WTC11 (cell line): ENCODE measurements around the gene C12orf56. TPM values are rescaled to one million over a fixed set of nuclear protein-coding genes. Genes with fewer than 3 reads are reported as not detected.
A peak's percentile ranks its signal among the peaks of the same experiment; 100 is the strongest.

Experiments
- ATAC-seq: fragments of 200-7000 bp; cut with Tn5 transposase; 2 replicates; pipeline ENCODE4 v1.10.0; 2021; ENCODE audit warnings: mild to moderate bottlenecking, moderate library complexity
- CTCF ChIA-PET: fragments of 300-600 bp; sonication (Branson Sonifier 250); formaldehyde crosslinking; loops from one replicate; lab custom pipeline; 2021; ENCODE audit warnings: antibody characterized with exemption; lab: Charles Lee
- POLR2A ChIA-PET: fragments of 350-600 bp; sonication (Branson Sonifier 250); formaldehyde crosslinking; loops from one replicate; lab custom pipeline; 2021; ENCODE audit warnings: antibody characterized with exemption; lab: Charles Lee
- DNase-seq: peaks from one replicate; pipeline ENCODE4 v3.0.0; 2021; ENCODE audit warnings: low spot score
- H3K27ac Mint-ChIP-seq: 2 replicates; pipeline ENCODE4 v1.8.0; 2021; ENCODE audit warnings: mixed read lengths
- H3K27me3 Mint-ChIP-seq: 2 replicates; pipeline ENCODE4 v1.8.0; 2021; ENCODE audit warnings: low read depth, mild to moderate bottlenecking, moderate library complexity, mixed read lengths
- H3K36me3 Mint-ChIP-seq: 2 replicates; pipeline ENCODE4 v1.8.0; 2021; ENCODE audit warnings: mixed read lengths
- H3K4me1 Mint-ChIP-seq: 2 replicates; pipeline ENCODE4 v1.8.0; 2022; ENCODE audit warnings: mixed read lengths
- H3K4me3 Mint-ChIP-seq: 2 replicates; pipeline ENCODE4 v1.8.0; 2021; ENCODE audit warnings: mild to moderate bottlenecking, moderate library complexity, mixed read lengths
- H3K9me3 Mint-ChIP-seq: 2 replicates; pipeline ENCODE4 v1.8.0; 2021; ENCODE audit warnings: mixed read lengths
- ARID4B ChIP-seq: sonication (generic); formaldehyde crosslinking; IDR thresholded peaks from 2 replicates; pipeline ENCODE4 v1.8.0; 2023; ENCODE audit warnings: missing genetic modification reagents, mild to moderate bottlenecking, borderline replicate concordance
- ATF3 ChIP-seq: sonication (generic); formaldehyde crosslinking; conservative IDR thresholded peaks from 2 replicates; pipeline ENCODE4 v1.8.1; 2022; ENCODE audit warnings: mild to moderate bottlenecking, missing genetic modification reagents
- GABPB1 ChIP-seq: sonication (generic); formaldehyde crosslinking; IDR thresholded peaks from 2 replicates; pipeline ENCODE4 v1.8.1; 2023; ENCODE audit warnings: mild to moderate bottlenecking, missing genetic modification reagents
- MYBL2 ChIP-seq: sonication (generic); formaldehyde crosslinking; IDR thresholded peaks from 2 replicates; pipeline ENCODE4 v1.8.1; 2023; ENCODE audit warnings: mild to moderate bottlenecking, moderate library complexity, missing genetic modification reagents
- NFE2L1 ChIP-seq: sonication (generic); formaldehyde crosslinking; IDR thresholded peaks from 2 replicates; pipeline ENCODE4 v1.8.1; 2023; ENCODE audit warnings: missing genetic modification reagents
- NR2C2 ChIP-seq: sonication (generic); formaldehyde crosslinking; IDR thresholded peaks from 2 replicates; pipeline ENCODE4 v1.8.0; 2022; ENCODE audit warnings: mild to moderate bottlenecking, missing genetic modification reagents
- TEAD1 ChIP-seq: sonication (generic); formaldehyde crosslinking; IDR thresholded peaks from 2 replicates; pipeline ENCODE4 v1.8.0; 2022; ENCODE audit warnings: mild to moderate bottlenecking, missing genetic modification reagents
- ZNF219 ChIP-seq: sonication (generic); formaldehyde crosslinking; IDR thresholded peaks from 2 replicates; pipeline ENCODE4 v1.8.0; 2023; ENCODE audit warnings: missing genetic modification reagents, mild to moderate bottlenecking, borderline replicate concordance
- total RNA-seq: library from RNA; stranded (reverse); gene quantifications from 3 replicates; pipeline ENCODE4 v1.2.3, GENCODE V29; 2021
- TF ChIP-seq, protein P1 (sequence below): sonication (generic); formaldehyde crosslinking; IDR thresholded peaks from 2 replicates; pipeline ENCODE4 v1.8.0; 2022; ENCODE audit warnings: mild to moderate bottlenecking, missing genetic modification reagents
- TF ChIP-seq, protein P2 (sequence below): sonication (generic); formaldehyde crosslinking; IDR thresholded peaks from 2 replicates; pipeline ENCODE4 v1.8.0; 2022; ENCODE audit warnings: mild to moderate bottlenecking, missing genetic modification reagents
- TF ChIP-seq, protein P3 (sequence below): sonication (generic); formaldehyde crosslinking; IDR thresholded peaks from 2 replicates; pipeline ENCODE4 v1.8.1; 2022; ENCODE audit warnings: mild to moderate bottlenecking, moderate library complexity, missing genetic modification reagents
- TF ChIP-seq, protein P4 (sequence below): sonication (generic); formaldehyde crosslinking; IDR thresholded peaks from 2 replicates; pipeline ENCODE4 v1.8.1; 2023; ENCODE audit warnings: mild to moderate bottlenecking, missing genetic modification reagents, borderline replicate concordance
- TF ChIP-seq, protein P5 (sequence below): sonication (generic); formaldehyde crosslinking; IDR thresholded peaks from 2 replicates; pipeline ENCODE4 v1.8.0; 2023; ENCODE audit warnings: mild to moderate bottlenecking, missing genetic modification reagents

The C12orf56 gene
- total RNA-seq, 1 experiment from 2014 or later = 2.5 TPM

GRCh38 chr12:64221651-64222008, 168.9 kb downstream of the C12orf56 start (continued):
- TF ChIP-seq, protein P1, sequence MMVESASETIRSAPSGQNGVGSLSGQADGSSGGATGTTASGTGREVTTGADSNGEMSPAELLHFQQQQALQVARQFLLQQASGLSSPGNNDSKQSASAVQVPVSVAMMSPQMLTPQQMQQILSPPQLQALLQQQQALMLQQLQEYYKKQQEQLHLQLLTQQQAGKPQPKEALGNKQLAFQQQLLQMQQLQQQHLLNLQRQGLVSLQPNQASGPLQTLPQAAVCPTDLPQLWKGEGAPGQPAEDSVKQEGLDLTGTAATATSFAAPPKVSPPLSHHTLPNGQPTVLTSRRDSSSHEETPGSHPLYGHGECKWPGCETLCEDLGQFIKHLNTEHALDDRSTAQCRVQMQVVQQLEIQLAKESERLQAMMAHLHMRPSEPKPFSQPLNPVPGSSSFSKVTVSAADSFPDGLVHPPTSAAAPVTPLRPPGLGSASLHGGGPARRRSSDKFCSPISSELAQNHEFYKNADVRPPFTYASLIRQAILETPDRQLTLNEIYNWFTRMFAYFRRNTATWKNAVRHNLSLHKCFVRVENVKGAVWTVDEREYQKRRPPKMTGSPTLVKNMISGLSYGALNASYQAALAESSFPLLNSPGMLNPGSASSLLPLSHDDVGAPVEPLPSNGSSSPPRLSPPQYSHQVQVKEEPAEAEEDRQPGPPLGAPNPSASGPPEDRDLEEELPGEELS (CRISPR knock-in tag) = no peak
- TF ChIP-seq, protein P2, sequence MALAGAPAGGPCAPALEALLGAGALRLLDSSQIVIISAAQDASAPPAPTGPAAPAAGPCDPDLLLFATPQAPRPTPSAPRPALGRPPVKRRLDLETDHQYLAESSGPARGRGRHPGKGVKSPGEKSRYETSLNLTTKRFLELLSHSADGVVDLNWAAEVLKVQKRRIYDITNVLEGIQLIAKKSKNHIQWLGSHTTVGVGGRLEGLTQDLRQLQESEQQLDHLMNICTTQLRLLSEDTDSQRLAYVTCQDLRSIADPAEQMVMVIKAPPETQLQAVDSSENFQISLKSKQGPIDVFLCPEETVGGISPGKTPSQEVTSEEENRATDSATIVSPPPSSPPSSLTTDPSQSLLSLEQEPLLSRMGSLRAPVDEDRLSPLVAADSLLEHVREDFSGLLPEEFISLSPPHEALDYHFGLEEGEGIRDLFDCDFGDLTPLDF = no peak
- no peak for TF ChIP-seq ARID4B (CRISPR knock-in tag)
- TF ChIP-seq NR2C2 = no peak

GRCh38 chr12:64220046-64220445, 170.5 kb downstream of the C12orf56 start:
- ChIA-PET POLR2A (no interaction called here), CTCF (interaction anchor here (0.5 to 1.1 kb wide), 2 partner anchors 37 to 152 kb away, joined by 4 to 6 read pairs; no protein-coding TSS in a partner anchor)
- peak overlapping the region; percentile 28; the same call in 1 of the 2 replicates for H3K27ac Mint-ChIP-seq
- no peaks in the 10 kb centered on the region for H3K9me3 Mint-ChIP-seq
- no peak for TF ChIP-seq TEAD1 (CRISPR knock-in tag)
- TF ChIP-seq, protein P2 = no peak
- no peak for TF ChIP-seq ATF3 (CRISPR knock-in tag)
- H3K36me3 Mint-ChIP-seq = no peaks in the 10 kb centered on the region
- peak overlapping the region; percentile 41 for H3K4me3 Mint-ChIP-seq
- ATAC-seq = no peak
- DNase-seq = no peak
- peaks cover 34% of the 10 kb centered on the region for H3K4me1 Mint-ChIP-seq
- no peaks in the 10 kb centered on the region for H3K27me3 Mint-ChIP-seq

- ChIA-PET CTCF (interaction anchor here (1.0 to 1.2 kb wide), 2 partner anchors 38 to 376 kb away, joined by 3 read pairs; no protein-coding TSS in a partner anchor), POLR2A (interaction anchor here (1.0 kb wide), 1 partner anchor 185 kb away, joined by 4 read pairs; the partner anchor contains the start of gene XPOT)
- DNase-seq = no peak
- Mint-ChIP-seq H3K9me3 (no peaks in the 10 kb centered on the region), H3K27ac (peak overlapping the region; percentile 91), H3K4me1 (peaks cover 34% of the 10 kb centered on the region), H3K36me3 (no peaks in the 10 kb centered on the region), H3K27me3 (no peaks in the 10 kb centered on the region), H3K4me3 (peak overlapping the region; percentile 26)
- no peak for ATAC-seq
- TF ChIP-seq, protein P3, sequence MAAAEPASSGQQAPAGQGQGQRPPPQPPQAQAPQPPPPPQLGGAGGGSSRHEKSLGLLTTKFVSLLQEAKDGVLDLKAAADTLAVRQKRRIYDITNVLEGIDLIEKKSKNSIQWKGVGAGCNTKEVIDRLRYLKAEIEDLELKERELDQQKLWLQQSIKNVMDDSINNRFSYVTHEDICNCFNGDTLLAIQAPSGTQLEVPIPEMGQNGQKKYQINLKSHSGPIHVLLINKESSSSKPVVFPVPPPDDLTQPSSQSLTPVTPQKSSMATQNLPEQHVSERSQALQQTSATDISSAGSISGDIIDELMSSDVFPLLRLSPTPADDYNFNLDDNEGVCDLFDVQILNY (CRISPR knock-in tag) = no peak
- TF ChIP-seq MYBL2 (CRISPR knock-in tag) = no peak
- TF ChIP-seq, protein P4, sequence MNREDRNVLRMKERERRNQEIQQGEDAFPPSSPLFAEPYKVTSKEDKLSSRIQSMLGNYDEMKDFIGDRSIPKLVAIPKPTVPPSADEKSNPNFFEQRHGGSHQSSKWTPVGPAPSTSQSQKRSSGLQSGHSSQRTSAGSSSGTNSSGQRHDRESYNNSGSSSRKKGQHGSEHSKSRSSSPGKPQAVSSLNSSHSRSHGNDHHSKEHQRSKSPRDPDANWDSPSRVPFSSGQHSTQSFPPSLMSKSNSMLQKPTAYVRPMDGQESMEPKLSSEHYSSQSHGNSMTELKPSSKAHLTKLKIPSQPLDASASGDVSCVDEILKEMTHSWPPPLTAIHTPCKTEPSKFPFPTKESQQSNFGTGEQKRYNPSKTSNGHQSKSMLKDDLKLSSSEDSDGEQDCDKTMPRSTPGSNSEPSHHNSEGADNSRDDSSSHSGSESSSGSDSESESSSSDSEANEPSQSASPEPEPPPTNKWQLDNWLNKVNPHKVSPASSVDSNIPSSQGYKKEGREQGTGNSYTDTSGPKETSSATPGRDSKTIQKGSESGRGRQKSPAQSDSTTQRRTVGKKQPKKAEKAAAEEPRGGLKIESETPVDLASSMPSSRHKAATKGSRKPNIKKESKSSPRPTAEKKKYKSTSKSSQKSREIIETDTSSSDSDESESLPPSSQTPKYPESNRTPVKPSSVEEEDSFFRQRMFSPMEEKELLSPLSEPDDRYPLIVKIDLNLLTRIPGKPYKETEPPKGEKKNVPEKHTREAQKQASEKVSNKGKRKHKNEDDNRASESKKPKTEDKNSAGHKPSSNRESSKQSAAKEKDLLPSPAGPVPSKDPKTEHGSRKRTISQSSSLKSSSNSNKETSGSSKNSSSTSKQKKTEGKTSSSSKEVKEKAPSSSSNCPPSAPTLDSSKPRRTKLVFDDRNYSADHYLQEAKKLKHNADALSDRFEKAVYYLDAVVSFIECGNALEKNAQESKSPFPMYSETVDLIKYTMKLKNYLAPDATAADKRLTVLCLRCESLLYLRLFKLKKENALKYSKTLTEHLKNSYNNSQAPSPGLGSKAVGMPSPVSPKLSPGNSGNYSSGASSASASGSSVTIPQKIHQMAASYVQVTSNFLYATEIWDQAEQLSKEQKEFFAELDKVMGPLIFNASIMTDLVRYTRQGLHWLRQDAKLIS = no peak
- no peak for TF ChIP-seq ZNF219
- TF ChIP-seq NFE2L1 = no peak
- TF ChIP-seq, protein P5, sequence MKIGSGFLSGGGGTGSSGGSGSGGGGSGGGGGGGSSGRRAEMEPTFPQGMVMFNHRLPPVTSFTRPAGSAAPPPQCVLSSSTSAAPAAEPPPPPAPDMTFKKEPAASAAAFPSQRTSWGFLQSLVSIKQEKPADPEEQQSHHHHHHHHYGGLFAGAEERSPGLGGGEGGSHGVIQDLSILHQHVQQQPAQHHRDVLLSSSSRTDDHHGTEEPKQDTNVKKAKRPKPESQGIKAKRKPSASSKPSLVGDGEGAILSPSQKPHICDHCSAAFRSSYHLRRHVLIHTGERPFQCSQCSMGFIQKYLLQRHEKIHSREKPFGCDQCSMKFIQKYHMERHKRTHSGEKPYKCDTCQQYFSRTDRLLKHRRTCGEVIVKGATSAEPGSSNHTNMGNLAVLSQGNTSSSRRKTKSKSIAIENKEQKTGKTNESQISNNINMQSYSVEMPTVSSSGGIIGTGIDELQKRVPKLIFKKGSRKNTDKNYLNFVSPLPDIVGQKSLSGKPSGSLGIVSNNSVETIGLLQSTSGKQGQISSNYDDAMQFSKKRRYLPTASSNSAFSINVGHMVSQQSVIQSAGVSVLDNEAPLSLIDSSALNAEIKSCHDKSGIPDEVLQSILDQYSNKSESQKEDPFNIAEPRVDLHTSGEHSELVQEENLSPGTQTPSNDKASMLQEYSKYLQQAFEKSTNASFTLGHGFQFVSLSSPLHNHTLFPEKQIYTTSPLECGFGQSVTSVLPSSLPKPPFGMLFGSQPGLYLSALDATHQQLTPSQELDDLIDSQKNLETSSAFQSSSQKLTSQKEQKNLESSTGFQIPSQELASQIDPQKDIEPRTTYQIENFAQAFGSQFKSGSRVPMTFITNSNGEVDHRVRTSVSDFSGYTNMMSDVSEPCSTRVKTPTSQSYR (CRISPR knock-in tag) = no peak
- no peak for TF ChIP-seq GABPB1 (CRISPR knock-in tag)
These were observed 171.4 kb downstream of the C12orf56 start for GRCh38 chr12:64219145-64219544.
